Erythroblast (primary cell): ENCODE data around the gene INSC.

Source experiments
- GATA1 ChIP-seq: IDR thresholded peaks from 2 replicates; pipeline ENCODE4 v1.6.1; 2011; ENCODE audit warnings: low read depth, mild to moderate bottlenecking, control low read depth, low read length, moderate library complexity
- POLR2A ChIP-seq: IDR thresholded peaks from 2 replicates; pipeline ENCODE4 v1.6.1; 2011; ENCODE audit warnings: mild to moderate bottlenecking, low read length

GRCh38 chr11:15208378-15209222, 93.9 kb downstream of the INSC start:
- TF ChIP-seq POLR2A (no peak), GATA1 (no peak)
